ENCODE measurements around the gene RCAN2.

- TF ChIP-seq POLR2A (IDR thresholded peaks at IDR 0.05) (no peak), CTCF (IDR thresholded peaks at IDR 0.05 in 8 of 11, conservative IDR thresholded peaks at IDR 0.05 in 3 of 11) (no peak), POLR2AphosphoS5 (IDR thresholded peaks at IDR 0.05) (no peak)
These were observed 138.5 kb downstream of the RCAN2 start for GRCh38 chr6:46352541-46353268.
